Measurements from ENCODE around the gene SMC5.

DNA sequence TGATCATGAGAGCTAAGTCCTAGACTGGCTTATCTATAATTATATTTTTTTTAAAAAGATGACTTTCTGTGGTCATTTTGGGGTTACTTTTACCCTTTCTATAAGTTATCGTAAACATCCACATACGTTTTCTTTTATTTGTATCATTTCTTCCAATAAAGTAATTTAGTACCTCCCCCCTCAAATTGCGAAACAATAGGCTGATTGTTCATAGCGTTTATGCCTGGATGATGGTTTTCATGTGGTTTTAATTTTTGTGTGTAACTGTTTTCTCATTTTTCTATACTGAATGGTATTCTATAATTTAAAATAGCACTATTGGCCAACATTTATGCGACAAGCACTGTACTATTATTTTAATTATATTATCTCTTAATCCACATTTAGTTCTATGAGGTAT lies 44.5 kb downstream of the SMC5 start:
- no peak for TF ChIP-seq ZNF274 (IDR thresholded peaks at IDR 0.05; ENCODE audit: low read depth, low read length)
- TF ChIP-seq YY1 (IDR thresholded peaks at IDR 0.05; ENCODE audit: insufficient read depth, insufficient read length), result no peak
